HG03039 (cell line): ENCODE results near the gene SLC44A3.

ENCODE experiments used
- ATAC-seq: cut with Tn5 transposase; IDR thresholded peaks from one replicate; pipeline ENCODE4 v1.9.1; 2021; ENCODE audit warnings: mild to moderate bottlenecking, moderate library complexity; ENCODE audit not compliant: unreplicated experiment

SLC44A3 gene

GRCh38 chr1:94801919-94802546 lies 18.1 kb upstream of the SLC44A3 start:
- peak; percentile 59 for ATAC-seq

DNA sequence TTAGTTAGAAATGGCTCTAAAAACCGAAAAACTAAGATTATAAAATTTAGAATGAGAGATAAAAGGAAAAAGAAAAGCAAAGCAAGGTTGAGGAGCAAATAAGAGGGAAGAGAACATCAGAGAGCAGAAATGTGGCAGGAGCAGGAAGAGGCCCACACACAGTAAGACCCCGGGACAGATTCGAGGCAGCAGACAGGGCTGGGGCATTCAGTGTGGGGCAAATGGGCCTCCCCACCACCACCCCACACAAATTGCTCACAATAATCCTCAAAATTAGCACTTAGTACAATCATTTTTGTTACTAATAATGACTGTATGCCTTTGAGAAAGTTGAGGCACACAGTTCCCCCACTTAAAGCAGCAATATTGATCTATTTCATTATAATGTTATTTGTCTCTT lies 17.1 kb upstream of the SLC44A3 start:
- no peak for ATAC-seq

GRCh38 chr1:94803517-94804441 lies 16.4 kb upstream of the SLC44A3 start:
- no peak for ATAC-seq

DNA sequence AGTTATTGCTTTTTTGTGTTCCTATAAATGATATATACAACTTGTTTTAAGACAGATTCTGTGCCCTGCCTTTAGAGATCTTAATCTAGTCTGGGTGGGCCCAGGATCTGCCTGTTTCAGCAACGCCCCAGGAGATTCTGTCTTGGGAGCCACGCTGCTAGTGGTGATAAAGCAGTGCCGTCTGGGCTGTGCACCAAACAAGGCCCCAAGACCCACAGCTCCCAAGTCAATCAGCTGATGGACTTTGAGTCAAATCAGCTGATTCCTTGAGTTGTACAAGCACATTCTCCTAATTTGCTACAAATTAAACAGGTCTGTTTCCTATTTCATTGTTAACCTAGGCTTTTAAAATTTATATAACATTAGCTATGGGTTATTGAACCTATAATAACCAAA lies 15.7 kb upstream of the SLC44A3 start:
- ATAC-seq, result no peak

GRCh38 chr1:94805912-94806311 lies 14.2 kb upstream of the SLC44A3 start:
- ATAC-seq, result no peak

DNA sequence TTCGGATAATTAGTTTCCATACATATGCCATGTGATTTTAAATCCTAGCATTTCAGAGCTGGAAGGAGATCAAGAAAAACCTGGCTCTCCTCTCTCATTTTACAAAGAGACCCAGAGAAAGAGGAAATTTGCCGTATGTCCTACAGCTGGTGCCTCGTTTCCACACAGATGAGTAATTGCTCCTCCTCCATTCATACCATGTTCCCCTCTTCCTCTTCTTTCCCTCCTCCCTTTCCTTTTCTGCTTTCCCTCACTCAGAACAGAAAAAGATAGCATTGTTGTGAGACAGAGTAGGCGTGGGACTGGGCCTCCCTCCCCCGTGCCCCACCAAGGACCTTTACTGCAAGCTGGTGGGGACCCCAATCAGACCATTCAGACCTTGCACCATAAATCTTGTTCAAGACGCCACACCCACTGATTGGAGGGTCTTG lies 13.7 kb upstream of the SLC44A3 start:
- ATAC-seq, result no peak

GRCh38 chr1:94807742-94808491 lies 12.2 kb upstream of the SLC44A3 start:
- no peak for ATAC-seq

GRCh38 chr1:94808669-94809068 lies 11.5 kb upstream of the SLC44A3 start:
- no peak for ATAC-seq

- ATAC-seq, result no peak
Observed at GRCh38 chr1:94812985-94813384, 7.2 kb upstream of the SLC44A3 start.

DNA sequence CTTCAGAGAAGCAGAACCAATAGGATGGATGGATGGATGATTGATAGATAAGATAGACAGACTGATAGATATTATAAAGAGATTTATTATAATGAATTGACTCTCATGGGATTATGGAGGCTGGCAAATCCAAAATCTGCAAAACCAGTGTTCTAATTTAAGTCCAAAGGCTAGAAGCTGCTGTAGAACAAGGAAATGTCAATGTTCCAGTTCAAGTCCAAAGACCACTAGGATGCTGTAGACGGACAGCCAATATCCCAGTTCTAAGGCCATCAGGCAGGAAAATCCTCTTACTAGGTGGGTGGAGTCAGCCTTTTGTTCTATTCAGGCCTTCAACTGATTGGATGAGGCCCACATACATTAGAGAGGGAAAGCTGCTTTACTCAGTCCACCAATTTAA lies 4.1 kb upstream of the SLC44A3 start:
- ATAC-seq, result no peak

DNA sequence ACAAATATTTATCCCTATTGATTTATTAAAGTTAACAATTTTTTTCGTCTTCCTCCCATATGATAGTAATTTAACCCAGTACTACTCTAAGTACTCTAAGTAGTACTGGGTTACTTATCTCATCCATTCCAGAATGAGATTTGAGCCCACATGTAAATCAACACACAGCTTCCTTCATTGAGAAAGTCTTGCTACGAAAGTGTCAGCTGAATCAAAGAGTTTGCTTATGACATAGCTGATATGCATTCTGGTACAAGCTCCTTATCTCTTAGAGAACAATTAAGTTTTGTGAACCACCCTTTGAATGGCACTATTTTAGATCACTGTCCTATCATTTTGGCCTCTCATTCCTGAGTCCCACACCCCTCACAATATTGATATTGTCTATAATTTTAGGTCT lies 2.4 kb upstream of the SLC44A3 start:
- no peak for ATAC-seq

GRCh38 chr1:94819238-94819944 lies 766 bp upstream of the SLC44A3 start:
- no peak for ATAC-seq

- no peak for ATAC-seq
Observed at GRCh38 chr1:94820936-94821335, 779 bp downstream of the SLC44A3 start.

- ATAC-seq, result no peak
Observed at GRCh38 chr1:94821636-94822305, 1.6 kb downstream of the SLC44A3 start.

- no peak for ATAC-seq
Observed at GRCh38 chr1:94823116-94823515, 3.0 kb downstream of the SLC44A3 start.

DNA sequence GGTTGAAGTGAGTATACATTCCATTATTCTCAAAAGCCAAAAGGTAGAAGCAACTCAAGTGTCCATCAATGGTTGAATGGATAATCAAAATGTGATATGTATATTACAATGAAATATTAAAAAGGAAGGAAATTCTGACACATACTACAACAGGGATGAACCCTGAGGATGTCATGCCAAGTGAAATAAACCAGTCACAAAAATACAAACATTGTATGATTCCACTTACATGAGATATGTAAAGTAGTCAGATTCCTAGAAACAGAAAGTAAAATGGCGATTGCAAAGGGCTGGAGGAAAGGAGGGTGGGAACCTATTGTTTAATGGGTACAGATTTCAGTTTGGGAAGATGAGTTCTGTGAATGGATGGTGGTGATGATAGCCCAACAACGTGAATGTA lies 5.8 kb downstream of the SLC44A3 start:
- ATAC-seq, result no peak

DNA sequence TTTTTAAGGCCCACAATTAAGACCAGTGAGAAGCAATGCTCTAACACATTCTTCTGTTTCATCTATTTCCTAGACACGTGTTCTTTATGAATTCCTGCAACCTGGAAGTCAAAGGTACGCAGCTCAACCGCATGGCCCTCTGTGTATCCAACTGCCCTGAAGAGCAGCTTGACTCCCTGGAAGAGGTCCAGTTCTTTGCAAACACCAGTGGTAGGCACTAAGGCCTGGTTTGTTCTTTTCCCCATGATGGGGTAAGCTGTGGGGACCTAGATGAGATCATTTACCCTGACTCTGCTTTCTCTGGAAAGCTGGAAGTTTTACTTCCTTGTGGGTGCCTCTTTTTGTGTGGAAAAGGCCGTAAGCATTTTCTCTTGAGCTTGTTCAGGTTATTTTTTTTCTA lies 7.3 kb downstream of the SLC44A3 start:
- no peak for ATAC-seq

DNA sequence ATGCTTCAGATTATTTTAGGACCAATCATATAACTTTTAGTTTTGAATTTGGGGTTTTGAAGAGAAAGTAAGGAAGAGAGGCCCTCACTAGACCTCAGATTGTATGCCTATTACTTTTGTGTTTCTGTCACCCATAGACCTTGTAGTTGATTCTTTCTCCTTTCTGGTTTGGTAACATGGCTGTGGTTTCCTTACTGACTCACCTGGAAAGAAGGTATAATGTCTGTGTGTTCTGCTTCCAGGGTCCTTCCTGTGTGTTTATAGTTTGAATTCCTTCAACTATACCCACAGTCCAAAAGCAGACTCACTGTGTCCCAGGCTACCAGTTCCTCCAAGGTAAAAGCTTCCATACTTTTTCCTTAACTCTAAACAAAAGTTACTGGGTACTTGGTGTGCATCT lies 8.1 kb downstream of the SLC44A3 start:
- ATAC-seq, result no peak

DNA sequence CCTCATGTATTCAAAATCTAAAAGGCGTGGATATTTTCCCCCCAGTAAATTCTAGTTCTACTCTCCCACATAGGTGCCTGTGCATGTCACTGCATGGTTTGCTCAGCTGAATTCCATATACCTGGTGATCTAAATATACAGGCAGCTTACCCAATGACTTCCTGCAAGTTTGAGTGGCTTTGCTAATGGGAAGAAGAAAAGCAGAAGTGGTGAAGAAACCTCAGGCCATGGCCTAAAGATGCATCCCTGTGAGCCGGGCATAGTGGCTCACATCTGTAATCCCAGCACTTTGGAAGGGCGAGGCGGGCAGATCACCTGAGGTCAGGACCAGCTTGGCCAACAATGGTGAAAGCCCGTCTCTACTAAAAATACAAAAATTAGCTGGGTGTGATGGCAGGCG lies 11.5 kb downstream of the SLC44A3 start:
- ATAC-seq, result no peak

DNA sequence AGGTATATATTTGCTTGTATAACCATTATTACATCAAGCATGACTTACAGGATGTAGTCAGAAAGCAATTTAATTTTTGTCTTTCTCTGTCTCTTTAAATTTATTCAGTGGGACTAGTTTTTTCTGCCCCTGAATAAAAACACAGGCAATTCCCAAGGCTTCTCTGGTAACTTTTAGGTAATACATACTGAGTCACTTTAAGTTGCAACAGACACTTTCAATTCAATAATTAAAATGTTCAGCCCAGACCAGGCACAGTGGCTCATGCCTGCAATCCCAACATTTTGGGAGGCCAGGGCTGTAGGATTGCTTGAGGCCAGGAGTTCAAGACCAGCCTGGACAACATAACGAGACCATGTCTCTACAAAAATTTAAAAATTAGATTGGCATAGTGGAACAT lies 12.3 kb downstream of the SLC44A3 start:
- ATAC-seq, result no peak
